HG03103 (cell line): Measurements from ENCODE around the gene MIEF2.
A peak's percentile ranks its signal among the peaks of the same experiment; 100 is the strongest.
"Not testable (repeated sequence)": the region's sequence is repeated elsewhere in the genome, so short reads cannot be mapped to it uniquely, and the experiment has no call there.

Experiments used
- ATAC-seq: cut with Tn5 transposase; IDR thresholded peaks from one replicate; pipeline ENCODE4 v1.9.1; 2021; ENCODE audit warnings: low read depth; ENCODE audit not compliant: unreplicated experiment

MIEF2 gene, protein sequence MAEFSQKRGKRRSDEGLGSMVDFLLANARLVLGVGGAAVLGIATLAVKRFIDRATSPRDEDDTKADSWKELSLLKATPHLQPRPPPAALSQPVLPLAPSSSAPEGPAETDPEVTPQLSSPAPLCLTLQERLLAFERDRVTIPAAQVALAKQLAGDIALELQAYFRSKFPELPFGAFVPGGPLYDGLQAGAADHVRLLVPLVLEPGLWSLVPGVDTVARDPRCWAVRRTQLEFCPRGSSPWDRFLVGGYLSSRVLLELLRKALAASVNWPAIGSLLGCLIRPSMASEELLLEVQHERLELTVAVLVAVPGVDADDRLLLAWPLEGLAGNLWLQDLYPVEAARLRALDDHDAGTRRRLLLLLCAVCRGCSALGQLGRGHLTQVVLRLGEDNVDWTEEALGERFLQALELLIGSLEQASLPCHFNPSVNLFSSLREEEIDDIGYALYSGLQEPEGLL

DNA sequence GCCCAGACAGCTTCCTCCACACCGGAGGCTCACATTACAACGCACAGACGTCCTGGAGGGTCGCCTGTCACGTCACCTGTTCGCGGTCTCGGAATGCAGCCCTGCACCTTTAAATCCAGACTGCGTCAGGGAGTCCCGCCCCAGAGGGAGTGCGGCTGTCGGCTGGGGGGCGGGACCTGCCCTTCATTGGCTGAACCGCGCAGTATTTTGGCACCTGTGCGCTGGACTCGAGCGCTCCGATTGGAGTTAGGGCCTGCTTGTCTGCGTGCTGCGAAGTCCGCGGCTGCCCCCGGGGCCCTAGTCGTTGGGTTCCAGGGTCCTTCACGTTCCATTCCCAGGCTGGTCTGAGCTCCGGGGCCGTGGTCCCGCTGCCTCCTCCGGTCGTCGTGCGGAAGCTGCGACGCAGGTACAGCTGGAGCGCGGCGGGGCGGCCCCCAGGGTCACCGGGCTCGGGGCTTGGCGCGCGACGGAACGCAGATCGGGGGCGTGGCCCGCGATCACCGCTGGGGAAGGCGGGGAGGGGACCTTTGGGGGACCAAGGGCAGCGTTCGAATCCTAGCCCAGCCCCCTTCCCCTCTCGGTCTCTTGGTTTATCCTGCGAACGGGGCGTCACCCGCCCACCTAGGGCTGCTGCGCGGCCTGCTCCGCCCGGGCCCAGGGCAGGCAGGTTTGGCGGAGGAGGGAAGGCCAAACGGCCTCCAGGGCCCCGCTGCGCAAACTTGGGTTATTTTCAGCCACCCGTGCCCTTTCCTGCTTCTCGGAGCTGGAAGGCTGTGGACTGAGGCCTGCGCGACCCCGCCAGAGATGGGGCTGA is at the start of gene MIEF2:
Gene MIEF2 (plus strand): TSS at position 331 of the 814 bp plus-strand sequence. CDS start 2,059 bp downstream, outside the sequence.
- peak; percentile 69 for ATAC-seq

DNA sequence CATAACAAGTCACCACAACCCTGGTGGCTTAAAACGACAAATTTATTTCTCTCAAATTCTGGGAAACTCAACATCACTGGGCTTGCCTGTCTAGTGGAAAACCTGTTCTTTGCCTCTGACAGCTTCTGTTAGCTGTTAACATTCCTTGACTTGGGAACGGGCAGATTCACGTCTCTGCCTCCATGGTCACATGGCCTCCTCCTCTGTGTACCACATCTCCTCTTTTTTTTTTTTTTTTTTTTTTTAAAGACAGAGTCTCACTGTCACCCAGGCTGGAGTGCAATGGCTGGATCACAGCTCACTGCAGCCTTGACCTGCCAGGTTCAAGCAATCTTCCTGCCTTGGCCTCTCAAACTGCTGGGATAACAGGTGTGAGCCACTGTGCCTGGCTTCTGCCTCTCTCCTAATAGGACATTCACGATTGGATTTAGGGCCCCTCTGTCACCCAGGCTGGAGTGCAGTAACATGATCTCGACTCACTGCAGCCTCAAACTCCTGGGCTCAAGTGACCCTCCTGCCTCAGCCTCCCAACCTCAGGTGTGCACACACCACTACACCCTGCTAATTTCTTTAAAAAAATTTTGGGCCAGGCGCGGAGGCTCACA is 46.7 kb upstream of the MIEF2 start:
- no peak for ATAC-seq

DNA sequence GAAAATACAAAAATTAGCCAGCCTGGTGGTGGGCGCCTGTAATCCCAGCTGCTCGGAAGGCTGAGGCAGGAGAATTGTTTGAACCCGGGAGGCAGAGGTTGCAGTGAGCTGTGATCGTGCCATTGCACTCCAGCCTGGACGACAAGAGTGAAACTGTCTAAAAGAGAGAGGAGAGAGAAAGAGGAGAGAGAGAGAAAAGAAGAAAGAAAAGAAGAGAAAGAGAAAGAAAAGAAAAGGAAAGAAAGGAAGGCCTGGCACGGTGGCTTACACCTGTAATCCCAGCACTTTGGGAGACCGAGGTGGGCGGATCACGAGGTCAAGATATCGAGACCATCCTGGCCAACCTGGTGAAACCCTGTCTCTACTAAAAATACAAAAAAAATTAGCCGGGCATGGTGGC is 43.6 kb upstream of the MIEF2 start:
- not testable (repeated sequence) for ATAC-seq

DNA sequence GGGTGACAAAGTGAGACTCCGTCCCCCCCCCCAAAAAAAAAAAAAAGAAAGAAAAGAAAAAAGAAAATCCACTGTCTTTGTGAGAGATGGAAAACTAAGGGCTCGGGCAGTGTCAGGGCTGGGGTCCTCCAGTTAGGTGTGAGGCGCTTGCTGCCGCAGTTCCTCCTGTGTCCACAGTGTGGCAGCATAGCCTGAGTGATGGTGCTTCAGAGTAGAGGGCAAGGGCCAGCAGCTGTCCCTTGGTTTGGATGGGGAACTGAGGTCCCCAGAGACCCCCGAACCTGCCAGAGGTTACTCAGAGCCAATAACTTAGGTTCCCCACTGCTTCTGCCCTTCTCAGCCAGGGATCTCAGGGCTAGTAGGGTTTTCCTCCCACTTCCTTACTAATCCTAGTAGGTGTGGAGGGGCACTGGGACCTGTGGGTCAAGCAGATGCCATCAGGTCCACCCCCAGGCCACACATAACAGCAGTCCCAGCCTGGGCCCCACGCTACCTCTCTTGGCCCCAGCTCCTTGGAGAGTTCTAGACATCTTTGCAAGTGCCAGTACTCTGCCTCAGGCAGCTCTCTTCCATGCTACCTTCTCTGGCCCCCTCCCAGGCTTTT is 42.9 kb upstream of the MIEF2 start:
- ATAC-seq = no peak

DNA sequence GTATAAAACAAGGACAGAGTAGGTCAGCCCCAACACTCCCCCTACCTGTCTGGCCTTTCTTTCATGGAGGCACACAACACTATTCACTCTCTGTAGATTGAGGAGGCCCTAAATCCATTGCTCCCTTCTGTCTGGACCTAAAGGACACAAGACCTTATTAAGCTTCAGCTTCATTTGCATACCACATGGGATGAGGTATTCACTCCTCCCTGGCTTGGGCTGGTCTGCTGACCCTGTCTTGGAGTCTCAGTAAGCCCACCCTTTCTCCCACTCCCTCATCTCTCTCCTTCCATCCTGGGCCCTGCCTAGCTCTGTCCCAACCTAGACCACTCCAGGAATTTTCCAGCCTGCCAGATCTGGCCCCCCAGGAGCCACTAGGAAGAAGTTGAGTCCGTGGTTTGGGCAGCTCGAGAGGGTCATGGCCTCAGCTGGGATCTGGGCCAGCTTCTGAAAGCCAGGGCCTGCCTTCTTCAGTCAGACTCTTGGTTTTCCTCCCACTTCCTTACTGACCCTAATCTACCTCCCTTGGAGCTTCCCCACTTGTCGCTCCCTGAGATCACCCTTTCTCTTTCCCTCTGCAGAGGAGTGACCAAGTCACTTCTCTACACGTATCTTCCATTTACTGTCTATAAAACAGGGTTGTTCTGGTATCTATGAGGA is 41.6 kb upstream of the MIEF2 start:
- no peak for ATAC-seq

DNA sequence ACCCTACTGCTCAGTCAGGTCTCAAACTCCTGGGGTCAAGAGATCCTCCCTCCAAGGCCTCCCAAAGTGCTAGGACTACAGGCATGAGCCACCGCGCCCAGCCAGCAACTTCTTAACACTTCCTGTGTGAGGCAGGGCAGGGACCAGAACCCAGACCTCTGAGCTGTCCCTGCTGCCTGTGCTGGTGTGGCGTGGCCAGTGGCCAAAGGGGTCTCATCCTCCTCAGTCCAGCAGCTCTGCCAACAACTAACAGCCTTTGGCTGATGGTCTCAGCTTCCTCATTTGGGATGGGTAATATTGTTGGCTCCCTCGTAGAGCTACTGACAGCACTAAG is 36.4 kb upstream of the MIEF2 start:
- no peak for ATAC-seq

DNA sequence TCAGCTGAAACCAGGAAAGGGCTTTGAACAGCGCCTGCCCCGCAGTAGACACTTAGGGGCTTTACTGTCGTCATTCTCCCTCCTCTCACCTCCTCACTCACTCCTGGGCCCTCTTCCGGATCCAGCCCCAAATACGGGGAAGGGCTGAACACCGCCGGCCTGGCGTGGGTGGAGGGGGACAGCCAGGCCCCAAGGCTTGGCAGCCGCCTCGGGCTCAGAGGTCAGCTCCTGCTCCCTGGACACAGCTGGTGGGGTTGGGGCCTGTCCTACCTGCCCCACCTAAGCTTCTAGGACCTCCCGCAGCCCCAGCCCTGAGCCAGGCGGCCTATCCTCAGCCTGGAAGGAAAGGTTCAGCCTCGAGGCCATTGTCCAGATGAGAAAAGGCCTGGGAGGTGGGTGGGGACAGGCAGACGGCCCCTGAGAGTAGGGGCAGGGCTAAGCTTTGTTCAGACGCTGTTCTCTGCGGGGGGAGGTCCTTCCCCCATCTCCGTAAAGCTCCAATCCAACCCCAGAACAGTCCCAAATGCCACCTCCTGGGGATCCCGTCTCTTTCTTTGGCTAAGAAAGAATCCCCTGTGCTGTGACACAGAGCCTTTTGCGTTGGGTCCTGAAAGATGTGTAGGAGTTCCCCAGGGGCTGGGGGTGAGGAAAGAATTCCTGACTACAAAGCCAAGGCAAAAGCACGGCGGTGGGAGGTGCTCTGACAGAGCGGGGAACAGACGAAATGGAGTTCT is 35.9 kb upstream of the MIEF2 start:
- no peak for ATAC-seq

DNA sequence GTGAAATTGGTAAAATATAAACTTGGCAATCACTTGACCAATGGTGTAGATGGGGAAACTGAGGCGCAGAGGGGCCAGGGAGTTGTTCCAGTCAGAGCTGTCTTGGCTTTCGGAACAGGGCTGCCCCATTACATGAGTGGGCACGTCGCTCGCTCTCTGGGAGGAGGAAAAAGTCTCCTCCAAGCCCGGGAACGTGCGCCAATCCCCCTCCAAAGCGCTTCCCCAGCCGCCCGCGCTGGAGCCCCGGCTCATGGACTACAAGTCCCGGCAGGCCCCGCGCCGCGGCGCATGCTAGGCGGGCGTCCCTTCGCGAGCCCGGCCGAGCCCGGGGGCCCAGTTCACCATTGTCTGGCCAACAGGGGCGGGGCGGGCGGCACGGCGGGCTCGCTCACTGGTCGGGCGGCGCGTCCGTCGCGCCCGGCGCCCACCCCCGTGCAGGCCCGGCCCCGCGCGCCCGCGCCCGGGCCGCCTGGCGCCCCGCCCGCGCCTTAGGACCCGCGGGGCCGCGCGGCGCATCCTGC is 35.3 kb upstream of the MIEF2 start, which contains the start of gene LLGL1:
Gene LLGL1 (plus strand): TSS at position 515 of the 521 bp plus-strand sequence. CDS start 48 bp downstream, outside the sequence.
- ATAC-seq = peak; percentile 87

DNA sequence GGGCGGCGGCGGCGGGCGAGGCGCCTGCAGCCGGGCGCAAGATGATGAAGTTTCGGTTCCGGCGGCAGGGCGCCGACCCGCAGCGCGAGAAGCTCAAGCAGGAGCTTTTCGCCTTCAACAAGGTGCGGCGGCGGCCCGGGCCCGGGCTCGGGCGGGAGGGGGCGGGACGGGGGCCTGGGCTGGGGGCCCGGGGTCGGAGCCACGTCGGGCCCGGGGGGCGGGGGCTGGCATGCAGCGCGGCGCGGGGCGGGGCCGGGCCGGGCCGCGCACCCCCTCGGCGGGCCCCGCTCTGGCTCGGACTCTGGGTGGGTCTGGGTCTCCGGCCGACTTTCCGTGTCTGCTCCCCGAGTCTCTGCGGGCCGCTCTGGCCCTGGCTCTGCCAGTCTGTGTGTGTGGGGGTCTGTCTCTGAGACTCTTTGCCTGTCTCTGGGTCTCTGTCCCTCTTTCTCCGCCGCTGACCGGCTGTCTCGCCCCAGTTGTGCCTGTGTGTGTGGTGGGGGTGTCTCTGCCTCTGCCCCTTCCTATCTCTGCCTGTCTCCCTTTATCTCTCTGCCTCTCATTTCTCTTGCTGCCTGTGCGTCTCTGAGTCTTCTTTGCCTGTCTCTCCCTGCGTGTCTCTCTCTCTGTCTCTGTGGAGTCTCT is 34.7 kb upstream of the MIEF2 start:
- ATAC-seq = peak; percentile 24

DNA sequence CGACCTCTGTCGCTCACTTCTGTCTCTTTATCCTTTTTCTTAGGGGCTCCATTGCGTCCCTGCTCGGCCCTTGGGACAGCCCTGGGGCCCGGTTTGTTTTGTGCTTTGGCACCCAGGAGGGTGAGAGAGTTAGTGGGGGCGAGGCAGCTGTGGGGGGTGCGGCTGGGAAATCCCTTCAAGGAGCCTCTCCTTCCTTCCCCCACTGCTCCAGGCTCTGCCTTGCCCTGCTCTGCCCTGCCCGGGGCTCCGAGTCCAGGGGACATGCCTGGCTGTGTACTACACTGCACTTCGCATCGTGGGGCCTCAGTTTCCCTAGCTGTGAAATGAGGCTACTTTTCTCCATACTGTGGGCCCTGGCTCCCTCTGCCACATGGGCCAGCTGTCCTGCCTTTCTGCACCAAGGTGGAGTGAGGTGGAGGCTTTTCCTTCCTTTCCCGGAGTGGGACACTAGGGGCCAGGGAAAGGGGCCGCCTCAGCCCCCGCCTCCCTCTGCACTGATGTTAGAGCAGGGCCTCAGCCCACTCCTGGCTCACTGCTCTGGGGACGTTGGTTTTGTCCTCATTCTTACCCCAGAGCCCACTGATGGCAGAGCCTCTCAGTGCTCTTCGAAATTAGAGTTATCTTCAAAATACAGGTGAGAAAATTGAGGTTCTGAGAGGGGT is 34.0 kb upstream of the MIEF2 start:
- no peak for ATAC-seq

DNA sequence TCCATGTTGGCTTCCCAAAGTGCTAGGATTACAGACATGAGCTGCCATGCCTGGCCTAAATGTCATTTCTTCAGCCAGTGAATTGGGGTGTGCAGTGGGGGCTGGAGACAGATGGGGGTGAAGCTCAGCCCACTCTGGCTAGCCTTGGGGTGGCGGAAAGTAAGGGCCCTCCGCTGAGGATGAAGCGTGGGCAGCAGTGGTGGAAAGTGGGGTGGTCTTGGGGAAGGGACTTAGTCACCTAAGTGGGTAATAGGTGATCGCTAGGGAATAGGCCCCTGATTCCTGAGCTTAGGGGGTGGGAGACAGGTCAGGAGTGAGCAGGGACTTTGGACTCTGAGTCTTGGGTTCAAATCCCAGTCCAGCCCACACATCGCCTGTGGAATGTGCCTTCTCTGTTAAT is 32.8 kb upstream of the MIEF2 start:
- no peak for ATAC-seq

DNA sequence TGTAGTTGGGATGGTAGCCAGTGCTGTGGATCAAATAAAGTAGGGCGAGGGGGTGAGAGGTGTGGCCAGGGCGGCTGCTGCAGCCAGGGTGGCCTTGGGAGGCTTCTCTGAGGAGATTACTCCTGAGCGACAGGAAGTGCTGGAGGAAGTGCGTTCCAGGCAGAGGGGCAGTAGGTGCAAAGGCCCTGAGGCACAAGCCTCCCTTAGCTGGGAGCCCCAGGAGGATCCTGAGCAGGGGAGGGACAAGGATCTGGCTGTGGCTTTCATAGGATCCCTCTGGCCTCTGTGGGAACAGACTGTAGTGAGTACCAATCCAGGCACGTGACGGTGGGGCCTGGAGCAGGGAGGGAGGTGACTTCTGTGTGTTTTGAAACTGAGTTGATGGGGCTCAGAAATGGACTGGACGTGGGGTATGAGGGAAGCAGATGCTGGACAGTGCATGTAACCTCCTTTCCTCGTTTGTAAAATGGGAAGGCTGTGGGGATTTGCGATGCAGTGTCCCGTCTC is 32.2 kb upstream of the MIEF2 start:
- ATAC-seq = no peak

DNA sequence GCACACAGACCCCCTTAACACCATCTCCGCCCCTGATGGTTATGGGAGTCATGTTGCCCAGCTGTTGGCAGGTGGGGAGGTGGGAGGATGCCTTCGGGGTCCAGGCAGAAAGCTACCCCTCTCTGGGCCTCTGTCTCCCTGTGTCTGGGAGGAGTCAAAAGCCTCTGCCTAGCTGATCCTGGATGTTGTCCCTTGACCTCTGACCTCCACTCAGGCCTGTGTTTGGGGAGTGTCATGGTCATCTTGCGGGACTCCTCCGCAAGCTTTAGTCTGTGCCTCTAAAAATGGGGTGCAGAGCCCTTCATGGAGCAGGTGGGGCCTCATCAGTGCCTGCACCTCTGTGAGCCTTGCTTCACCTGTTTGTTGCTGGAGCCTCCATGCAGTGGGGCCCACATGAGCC is 31.2 kb upstream of the MIEF2 start:
- ATAC-seq = no peak

DNA sequence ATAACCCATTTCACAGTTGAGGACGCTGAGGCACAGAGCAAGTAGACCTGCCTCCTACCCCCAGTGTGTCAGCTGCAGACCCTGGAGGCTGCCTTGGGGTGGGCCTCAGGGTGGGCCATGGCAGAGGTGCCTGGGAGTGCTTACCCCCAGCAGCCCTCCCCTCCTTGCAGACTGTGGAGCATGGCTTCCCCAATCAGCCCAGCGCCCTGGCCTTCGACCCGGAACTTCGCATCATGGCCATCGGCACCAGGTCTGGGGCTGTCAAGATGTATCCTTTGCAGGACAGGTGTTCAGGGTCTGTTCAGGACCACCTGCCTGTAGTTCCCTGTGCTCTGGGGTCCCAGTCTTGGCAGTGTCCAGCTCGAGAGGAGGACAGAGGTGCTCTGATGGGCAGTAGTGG is 30.7 kb upstream of the MIEF2 start:
- no peak for ATAC-seq

DNA sequence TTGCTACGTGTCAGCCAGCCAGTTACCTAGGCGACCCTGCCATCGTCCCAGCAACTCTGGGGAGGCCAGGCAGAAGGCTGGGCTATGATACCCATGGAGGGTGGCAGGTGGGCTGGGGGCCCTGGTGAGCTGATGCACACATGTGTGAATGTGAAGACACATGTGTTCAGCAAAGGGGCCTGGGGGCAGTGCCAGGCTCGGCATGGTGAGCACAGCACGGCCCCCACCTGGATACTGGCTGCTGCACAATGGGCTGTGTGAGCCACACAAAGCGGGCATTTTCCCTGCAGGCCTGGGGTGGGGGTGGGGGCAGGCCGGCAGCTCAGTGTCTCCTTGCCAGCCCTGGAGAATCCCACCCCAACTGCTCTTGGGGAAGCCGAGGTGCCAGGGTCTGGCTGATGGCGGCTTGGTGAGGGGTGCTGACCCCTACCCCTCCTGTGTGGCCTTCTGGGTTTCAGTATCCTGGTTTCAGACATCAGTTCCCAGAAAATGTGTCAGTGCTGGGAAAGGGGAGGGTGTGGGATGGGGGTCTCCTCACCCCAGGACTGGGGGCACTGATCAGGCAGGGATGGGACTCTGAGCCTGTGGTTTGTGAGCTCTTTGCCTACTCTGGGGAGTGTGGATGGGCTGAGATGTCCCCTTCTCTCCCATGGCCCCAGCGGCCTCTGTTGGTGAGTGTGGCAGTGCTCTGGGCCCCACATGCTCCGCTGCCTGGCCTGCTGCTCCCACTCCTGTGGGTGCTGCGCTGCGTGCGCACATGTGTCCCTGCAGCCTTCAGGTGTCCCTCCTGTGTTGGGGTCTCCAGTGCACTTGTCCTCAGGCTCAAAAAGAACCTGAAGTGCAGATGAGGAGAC is 29.9 kb upstream of the MIEF2 start:
- no peak for ATAC-seq

DNA sequence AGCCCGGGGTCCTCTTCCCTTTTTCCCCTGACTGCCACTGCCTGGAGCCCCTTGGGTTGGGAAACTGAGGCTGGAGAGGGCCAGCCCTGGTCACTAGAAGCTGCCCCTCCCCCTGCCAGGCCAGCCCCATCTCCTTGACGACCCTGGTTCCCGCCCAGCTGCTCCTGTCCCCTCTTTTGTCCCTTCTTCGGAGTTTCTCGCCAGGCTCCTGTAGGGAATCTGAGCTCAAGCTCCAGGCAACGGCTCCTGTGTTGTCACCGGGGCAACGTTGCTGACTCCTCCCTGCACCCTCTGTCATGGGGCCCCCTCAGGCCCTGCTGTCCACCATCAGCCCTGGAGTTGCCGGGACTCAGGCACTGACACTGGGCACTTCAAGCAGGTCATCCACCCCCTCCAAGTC is 29.3 kb upstream of the MIEF2 start:
- no peak for ATAC-seq

DNA sequence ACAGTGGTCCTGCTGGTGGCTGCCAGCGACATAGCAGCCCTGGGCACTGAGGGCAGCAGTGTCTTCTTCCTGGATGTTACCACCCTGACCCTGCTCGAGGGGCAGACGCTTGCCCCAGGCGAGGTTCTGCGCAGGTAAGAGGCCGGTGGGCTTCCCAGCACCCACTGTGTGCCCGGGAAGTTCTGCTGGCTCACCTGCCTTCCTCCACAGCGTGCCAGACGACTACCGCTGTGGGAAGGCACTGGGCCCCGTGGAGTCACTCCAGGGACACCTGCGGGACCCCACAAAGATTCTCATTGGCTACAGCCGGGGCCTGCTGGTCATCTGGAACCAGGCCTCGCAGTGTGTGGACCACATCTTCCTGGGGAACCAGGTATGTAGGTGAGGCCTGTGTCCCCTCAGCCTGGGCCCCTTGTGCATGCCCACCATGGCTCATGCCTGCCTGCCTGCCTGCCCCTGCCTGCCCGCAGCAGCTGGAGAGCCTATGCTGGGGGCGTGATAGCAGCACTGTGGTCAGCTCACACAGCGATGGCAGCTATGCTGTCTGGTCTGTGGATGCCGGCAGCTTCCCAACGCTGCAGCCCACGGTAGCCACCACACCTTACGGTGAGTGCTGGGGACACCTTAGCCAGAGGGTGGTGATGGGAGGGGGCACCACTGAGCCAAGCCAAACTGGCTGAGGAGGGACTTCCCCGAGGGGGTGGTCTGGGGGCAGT is 26.5 kb upstream of the MIEF2 start:
- ATAC-seq = no peak
